Measurements from ENCODE around the gene PCGF5.

Gene PCGF5

GRCh38 chr10:91328320-91328984 lies 108.0 kb downstream of the PCGF5 start:
- TF ChIP-seq FOXP2 (optimal IDR thresholded peaks at IDR 0.05; ENCODE audit: borderline replicate concordance, extremely low read depth, extremely low read length, insufficient read depth) (no peak), TAF1 (IDR thresholded peaks at IDR 0.05; ENCODE audit: borderline replicate concordance, insufficient read depth, low read length) (no peak), SIN3A (IDR thresholded peaks at IDR 0.05; ENCODE audit: borderline replicate concordance, insufficient read depth, low read length) (no peak), REST (IDR thresholded peaks at IDR 0.05; ENCODE audit: insufficient read depth in 1 of 2, low read depth in 2 of 2, low read length in 2 of 2) (no peak), POLR2AphosphoS5 (IDR thresholded peaks at IDR 0.05; ENCODE audit: low read depth, low read length) (no peak)

All from PFSK-1 (cell line).